ENCODE measurements around the gene DEFB128.

The DEFB128 gene

GRCh38 chr20:168876-169275 lies 20.6 kb downstream of the DEFB128 start:
- intact Hi-C loops (cut with DNase I) = no loop called here
- DNase-seq = no peak

- DNase-seq = no peak
- intact Hi-C loops (cut with DNase I) = no loop called here
Observed at GRCh38 chr20:164618-165017, 24.9 kb downstream of the DEFB128 start.

- DNase-seq = no peak
- intact Hi-C loops (cut with DNase I) = no loop called here
Observed at GRCh38 chr20:157154-157553, 32.4 kb downstream of the DEFB128 start, which contains the start of gene DEFB127. DEFB127 (plus strand) TSS chr20:157454; CDS start chr20:157545, 91 bp downstream.

- DNase-seq = no peak
- intact Hi-C loops (cut with DNase I) = no loop called here
Observed at GRCh38 chr20:152131-152530, 37.4 kb downstream of the DEFB128 start.

GRCh38 chr20:145877-146276 lies 43.6 kb downstream of the DEFB128 start:
- intact Hi-C loops (cut with DNase I) = no loop called here
- no peak for DNase-seq

GRCh38 chr20:142290-142689 lies 47.2 kb downstream of the DEFB128 start, which contains the start of gene DEFB126:
DEFB126 (plus strand) TSS chr20:142590; CDS start chr20:142629, 39 bp downstream.
- intact Hi-C loops (cut with DNase I) = no loop called here
- no peak for DNase-seq
